LoVo (cell line): ENCODE data around the gene RAB40C.

Experiments
- DNase-seq: peaks from one replicate; pipeline ENCODE4 v3.0.0-alpha.2; 2016; ENCODE audit warnings: low spot score

The RAB40C gene

GRCh38 chr16:632486-633335 lies 42.8 kb downstream of the RAB40C start:
- no peak for DNase-seq

GRCh38 chr16:633336-634050 lies 43.6 kb downstream of the RAB40C start:
- no peak for DNase-seq

GRCh38 chr16:634051-634670 lies 44.3 kb downstream of the RAB40C start:
- DNase-seq, result no peak

- DNase-seq, result no peak
Measured at GRCh38 chr16:634996-635395, 45.1 kb downstream of the RAB40C start.

- no peak for DNase-seq
Measured at GRCh38 chr16:635573-636205, 45.8 kb downstream of the RAB40C start.

- peak; percentile 93 for DNase-seq
Measured at GRCh38 chr16:636206-637080, 46.6 kb downstream of the RAB40C start, which contains the start of gene METTL26. Gene METTL26 (minus strand): TSS chr16:636305. CDS start chr16:636290, 15 bp downstream.

- DNase-seq, result peak; percentile 87
Measured at GRCh38 chr16:637081-638018, 47.5 kb downstream of the RAB40C start.

GRCh38 chr16:638034-638543 lies 48.2 kb downstream of the RAB40C start:
- no peak for DNase-seq

GRCh38 chr16:638836-639235 lies 49.0 kb downstream of the RAB40C start:
- DNase-seq, result no peak

- no peak for DNase-seq
Measured at GRCh38 chr16:640614-641013, 50.7 kb downstream of the RAB40C start.

- peak; percentile 89 for DNase-seq
Measured at GRCh38 chr16:641326-642188, 51.7 kb downstream of the RAB40C start, which contains the start of gene MCRIP2. Gene MCRIP2 (plus strand): TSS chr16:641828. CDS start chr16:641992, 164 bp downstream.

GRCh38 chr16:642189-643049 lies 52.6 kb downstream of the RAB40C start:
- DNase-seq, result peak; percentile 63

- DNase-seq, result no peak
Measured at GRCh38 chr16:643050-643368, 53.1 kb downstream of the RAB40C start.

GRCh38 chr16:644556-644955 lies 54.7 kb downstream of the RAB40C start:
- DNase-seq, result no peak

GRCh38 chr16:645852-646678 lies 56.2 kb downstream of the RAB40C start:
- peak; percentile 44 for DNase-seq

GRCh38 chr16:646679-647172 lies 56.9 kb downstream of the RAB40C start:
- DNase-seq, result no peak
